HG03521 (cell line): ENCODE data around the gene CSTB.

Experiments
- ATAC-seq: cut with Tn5 transposase; IDR thresholded peaks from one replicate; pipeline ENCODE4 v1.9.1; 2021; ENCODE audit warnings: mild to moderate bottlenecking, moderate library complexity; ENCODE audit not compliant: unreplicated experiment

CSTB gene

DNA sequence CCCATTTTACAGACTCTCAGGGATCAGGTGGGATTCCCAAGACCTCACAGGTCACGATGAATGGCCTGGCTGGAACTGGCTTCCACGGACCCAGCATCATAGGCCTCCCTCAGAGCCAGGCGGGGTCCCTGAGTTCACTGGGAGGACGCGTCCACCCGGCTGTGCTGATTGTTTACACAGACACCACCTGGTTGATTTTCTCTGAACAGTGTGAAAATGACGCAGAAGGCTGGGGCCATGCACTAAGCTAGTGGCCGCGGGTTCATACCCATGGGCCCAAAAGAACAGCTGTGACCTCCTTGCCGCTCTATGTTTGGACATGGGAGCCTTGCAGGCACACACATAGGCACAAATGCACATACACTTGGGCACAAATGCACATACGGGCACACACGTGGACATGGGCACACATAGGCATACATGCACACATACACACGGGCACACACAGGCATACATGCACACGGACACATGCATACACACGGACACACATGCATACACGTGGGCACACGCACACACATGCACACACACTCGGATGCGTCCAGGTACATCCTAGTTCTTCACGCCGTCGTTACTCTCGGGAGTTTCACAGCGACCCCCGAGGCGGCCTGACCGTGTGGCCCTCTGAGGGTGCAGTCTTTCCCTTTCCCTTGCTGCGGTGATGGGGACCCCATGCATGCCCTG is 23.2 kb downstream of the CSTB start:
- no peak for ATAC-seq

DNA sequence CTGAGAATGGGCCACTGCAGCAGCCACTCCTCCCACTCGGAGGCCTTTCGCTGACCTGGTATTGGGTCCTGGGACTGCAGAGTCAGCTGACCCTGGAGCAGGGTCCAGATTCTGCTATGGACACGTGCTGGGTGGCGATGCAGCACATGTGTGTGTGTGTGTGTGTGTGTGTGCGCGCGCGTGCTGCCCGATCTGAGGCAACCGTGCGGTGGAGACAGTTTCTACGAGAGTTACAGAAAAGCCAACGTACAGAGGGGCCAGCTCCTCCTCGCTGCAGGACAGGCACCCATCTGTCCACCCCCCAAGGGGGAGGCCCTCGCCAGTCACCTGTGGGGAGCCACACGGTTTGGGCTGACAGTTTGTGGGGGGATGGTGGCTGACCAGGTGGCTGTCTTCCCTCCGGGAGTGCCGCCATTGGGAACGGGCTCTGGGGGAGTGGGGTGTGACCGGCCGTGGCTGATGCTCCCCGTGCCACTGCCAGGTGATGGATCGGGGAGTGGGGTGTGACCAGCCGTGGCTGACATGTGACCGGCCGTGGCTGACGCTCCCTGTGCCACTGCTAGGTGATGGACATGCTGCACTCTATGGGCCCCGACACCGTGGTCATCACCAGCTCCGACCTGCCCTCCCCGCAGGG is 24.0 kb downstream of the CSTB start:
- no peak for ATAC-seq

DNA sequence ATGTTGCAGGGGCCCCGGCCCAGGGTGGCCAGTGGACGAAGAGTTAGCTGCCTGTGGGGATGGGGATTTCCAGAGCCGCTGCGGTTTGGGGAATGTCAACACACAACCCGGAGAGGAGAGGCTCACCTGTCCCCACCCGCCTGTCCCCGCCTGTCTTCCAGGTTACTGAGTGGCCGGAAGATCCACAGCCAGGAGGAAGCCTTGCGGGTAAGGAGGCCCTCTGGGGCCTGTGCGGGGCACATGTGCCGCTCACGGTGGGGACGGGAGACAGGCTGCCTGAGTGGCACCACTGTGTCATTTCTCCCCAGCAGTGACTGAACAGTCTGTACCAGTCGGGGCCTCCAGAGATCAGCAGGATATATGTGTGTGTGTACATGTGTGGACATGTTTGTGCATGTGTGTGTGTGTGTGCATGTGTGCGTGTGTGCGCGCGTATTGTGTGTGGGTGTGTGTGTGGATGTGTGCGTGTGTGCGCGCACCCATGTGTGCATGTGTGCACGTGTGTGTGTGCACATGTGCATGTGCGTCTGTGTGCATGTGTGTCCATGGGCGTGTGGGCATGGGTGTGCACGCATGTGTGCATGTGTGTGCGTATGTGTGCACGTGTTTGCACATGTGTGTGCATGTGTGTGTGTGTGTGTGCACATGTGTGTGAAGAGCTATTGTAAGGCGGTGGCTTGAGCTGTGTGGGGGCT is 25.6 kb downstream of the CSTB start:
- ATAC-seq = no peak

- no peak for ATAC-seq
Observed at GRCh38 chr21:43749651-43750262, 26.4 kb downstream of the CSTB start.

- no peak for ATAC-seq
Observed at GRCh38 chr21:43748622-43749021, 27.5 kb downstream of the CSTB start.

DNA sequence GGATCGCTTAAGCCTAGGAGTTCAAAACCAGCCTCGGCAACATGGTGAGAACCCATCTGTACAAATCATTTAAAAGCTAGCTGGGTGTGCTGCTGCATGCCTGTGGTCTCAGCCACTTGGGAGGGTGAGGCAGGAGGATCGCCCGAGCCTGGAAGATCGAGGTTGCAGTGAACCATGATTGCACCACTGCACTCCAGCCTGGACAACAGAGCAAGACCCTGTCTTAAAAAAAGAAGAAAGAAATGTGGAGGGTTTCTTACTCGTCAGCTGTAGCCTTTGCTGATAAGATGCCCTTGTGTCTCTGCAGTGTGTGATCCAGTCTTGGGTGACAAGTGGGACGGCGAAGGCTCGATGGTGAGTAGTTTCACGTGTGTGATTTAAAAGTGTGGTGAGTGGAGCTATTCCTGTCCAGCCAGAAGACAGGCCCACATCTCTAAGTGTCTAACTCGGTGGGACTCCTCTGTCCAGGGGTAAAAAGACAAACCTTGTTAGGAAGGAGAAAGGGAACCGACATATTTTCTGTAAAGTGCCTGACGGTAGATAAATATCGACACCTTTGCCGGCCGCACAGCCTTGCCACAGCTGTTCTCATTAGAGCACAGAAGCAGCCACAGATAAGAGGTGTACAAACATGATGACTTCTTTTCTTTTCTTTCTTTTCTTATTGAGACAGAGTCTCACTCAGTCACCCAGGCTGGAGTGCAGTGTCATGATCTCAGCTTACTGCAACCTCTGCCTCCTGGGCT is 30.2 kb downstream of the CSTB start:
- ATAC-seq = no peak

GRCh38 chr21:43744725-43745124 is 31.4 kb downstream of the CSTB start:
- no peak for ATAC-seq

- no peak for ATAC-seq
Observed at GRCh38 chr21:43743947-43744346, 32.2 kb downstream of the CSTB start.

- ATAC-seq = no peak
Observed at GRCh38 chr21:43741423-43742096, 34.5 kb downstream of the CSTB start.

- ATAC-seq = no peak
Observed at GRCh38 chr21:43740497-43741156, 35.5 kb downstream of the CSTB start.

DNA sequence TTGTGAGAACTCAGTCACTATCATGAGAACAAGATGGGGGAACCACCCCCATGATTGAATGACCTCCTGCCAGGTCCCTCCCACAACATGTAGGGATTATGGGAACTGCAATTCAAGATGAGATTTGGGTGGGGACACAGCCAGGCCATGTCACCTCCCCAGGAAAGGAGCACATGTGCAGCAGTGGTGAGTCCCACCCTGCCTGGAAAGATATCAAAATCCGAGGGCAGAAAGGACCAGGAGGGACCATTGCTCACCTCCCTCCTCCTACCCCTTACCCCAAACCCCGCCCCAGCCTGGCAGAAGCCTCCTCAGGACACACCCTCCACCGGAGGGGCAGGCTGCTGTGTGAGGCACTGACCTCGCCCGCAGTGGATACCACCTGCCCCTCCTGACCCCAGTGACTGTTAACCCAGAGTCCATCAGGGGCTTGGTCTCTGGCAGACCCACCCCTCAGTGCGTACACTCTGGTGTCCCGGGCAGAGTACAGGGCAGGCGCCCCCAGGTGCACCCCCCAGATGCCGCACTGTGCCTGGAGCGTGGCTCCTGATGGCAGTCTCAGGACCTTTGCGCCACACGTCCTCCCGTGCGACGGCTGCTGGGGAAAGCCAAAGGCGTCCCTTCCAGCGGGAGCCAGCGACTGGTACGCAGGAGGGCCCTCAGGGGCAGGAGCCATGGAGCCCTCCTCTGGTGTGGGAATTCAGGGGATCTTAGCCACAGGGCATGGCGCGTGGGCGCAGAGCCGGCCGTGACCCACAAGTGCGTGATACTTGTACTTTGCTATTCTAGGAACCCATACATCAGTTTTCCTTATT is 36.3 kb downstream of the CSTB start:
- ATAC-seq = no peak

- no peak for ATAC-seq
Observed at GRCh38 chr21:43737158-43737950, 38.8 kb downstream of the CSTB start.

DNA sequence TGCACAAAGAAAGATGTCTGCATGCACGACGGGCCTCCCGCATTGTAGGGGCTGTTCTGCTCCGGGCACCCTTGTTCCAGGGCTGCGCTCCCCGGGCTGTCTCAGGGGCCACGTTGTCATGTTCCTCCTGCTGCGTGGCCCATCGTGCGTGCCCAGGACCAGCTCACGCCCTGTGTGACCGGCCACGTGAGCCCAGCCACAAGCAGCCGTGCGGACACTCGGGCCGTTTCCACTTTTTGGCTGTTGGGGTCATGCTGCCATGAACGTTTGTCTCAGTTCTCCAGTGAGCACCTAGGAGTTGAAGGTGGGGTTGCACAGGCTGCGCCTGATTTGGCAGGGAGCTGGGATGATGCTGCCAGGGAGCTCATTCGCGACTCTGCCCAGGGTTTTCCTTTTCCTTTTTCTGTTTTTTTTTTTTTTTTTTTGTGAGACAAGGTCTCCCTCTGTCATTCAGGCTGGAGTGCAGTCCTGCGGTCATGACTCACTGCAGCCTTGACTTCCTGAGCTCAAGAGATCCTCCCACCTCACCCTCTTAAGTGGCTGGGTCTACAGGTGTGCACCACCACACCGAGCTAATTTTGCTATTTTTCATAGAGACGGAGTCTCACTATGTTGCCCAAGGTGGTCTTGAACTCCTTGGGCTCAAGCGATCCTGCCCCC is 39.8 kb downstream of the CSTB start:
- no peak for ATAC-seq

DNA sequence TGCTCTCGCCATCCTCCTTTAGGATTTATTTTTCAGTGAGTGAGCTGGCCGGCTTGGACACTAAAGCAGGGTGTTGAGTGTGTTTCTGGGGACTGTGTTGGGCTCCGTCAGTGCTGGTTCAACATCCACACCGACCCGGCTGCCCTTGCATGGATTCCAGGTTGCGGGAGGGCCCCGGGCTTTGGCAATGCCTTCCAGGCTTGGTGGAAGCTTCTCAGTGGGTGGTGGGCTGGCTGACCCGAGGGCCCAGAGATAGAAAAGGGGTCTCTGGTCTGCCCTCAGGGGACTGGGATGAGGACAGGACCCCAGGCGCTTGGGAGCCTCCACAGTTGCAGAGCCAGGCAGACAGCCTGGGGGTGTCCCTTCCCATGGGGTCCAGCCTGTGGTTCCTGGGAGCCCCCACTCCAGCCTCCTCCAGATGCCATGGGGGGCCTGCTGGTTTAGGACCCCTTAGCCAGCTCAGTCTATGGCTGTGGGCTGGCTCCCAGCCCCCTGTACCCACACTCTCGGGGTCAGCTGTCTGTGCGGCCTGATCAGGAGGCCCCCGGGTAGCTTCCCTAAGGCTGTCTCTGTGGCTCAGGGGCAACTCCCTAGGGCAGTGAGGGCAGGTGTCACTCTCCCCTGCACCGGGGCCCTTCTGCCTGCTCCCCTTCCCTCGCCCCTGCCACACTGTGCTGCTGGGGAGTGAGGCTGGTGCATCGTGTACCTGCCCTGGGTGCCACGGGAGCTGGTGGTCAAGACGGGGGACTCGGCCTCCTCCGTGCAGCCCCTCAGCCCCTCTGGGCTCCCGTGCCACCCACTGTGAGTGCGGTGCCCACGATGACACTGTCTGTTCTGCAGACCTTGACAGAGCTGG is 40.6 kb downstream of the CSTB start:
- no peak for ATAC-seq

- ATAC-seq = no peak
Observed at GRCh38 chr21:43734928-43735229, 41.2 kb downstream of the CSTB start.

DNA sequence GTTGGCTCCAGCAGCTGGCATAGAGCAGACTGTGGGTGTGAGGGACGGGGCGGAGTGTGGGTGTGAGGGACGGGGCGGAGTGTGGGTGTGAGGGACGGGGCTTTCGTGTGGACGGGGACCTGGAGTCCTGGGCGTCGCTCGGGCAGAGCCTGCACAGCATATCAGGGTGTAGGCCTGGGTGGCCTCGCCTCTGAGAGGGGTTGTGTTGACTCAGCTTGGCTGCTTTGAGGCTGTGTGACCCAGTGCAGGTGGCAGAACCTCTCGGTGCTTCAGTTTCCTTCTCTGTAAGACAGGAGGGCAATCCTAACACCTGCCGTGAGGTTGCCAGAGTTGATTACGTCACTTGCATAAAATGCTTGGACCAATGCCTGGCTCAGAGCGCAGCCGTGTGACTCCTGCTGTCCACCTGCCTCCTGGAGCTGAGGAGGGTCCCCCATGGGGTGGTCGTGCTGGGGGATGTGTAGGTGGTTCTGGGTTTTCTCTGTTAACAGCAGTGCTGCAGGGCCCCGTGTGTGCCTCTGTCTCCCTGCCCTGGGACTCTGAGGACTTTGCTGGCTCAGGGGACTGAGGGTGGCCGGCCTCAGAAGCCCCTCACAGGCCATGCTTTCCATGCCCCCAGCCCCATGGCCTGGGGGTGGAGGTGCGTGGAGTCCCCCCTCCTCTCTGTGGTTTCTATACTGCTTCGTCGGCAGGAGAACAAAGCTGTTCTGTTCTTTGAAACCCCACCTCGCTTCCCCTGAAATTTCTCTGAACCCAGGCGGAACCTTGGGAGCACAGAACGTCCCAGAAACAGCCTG is 41.8 kb downstream of the CSTB start:
- no peak for ATAC-seq
